ENCODE measurements around the gene MB.

The MB gene

DNA sequence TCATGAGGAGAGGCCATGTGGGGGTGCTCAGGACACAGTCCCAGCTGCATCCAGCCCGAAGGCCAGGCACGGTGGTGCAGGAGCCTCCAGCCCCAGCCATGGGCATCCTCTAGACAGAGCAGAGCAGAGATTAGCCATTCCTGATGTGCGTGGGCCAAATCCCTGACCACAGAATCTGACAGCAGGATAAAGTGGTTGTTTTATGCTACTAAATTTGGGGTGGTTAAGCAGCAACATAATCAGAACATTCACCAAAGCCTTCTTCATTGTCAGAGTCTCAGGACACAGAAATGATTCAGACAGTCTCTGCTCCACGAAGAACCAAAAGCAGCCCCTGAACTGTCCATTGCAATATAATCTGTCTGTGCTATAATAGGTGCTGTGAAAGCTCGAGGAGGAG, 56.8 kb downstream of the MB start:
- no peak for DNase-seq (ENCODE audit: low read depth)
- no peak overlapping the region for H3K4me3 ChIP-seq (ENCODE audit: low read depth, low read length)

DNA sequence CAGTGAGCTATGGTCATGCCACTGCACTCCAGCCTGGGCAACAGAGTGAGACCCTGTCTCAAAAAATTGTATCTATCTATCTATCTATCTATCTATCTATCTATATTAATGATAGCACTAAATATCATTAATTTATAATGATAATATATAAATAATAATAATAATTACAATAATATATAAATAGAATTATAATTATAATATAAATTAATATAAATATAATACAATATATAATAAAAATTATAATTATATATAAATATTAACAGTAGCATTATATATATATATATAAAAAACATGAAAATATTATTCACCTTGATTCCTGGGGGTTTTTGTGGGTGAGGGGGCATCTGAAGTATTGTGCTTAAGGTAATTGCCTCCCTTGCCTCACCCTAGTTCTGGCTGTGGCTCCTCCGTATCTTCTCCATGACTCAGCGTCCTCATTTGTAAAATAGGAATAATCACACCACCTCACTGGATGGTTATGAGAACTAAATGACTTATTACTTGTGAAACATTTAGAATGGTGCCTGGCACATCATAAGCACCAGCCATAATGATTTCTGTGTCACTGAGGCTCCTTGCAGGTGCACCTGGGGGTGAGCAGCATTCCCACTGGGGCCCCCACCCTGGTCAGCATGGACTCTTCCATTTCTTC, 57.6 kb downstream of the MB start:
- no peak for DNase-seq (ENCODE audit: low read depth)

DNA sequence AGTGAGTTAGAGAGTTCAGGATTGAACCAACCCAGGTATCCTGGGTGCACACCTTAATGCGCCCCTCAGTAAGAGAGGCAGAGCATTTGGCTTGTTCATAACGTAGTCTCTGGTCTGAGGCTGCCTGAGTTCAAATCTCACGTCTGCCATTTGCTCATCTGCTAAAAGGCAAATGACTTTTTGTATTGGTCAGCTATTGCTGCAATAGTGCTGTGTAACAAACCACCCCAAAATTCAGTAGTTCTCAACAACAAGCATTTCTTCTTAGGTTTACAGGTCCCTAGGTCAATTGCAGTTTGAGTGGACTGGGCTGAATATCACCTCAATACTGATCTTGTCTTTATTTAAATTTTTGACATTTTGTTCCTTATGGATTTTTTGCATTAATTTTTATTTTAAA, 58.4 kb downstream of the MB start:
- no peak overlapping the region for H3K4me3 ChIP-seq (ENCODE audit: low read depth, low read length)
- DNase-seq (ENCODE audit: low read depth) = no peak

More for the DNA sequence above, 57.6 kb downstream of the MB start:
- no peak overlapping the region for H3K4me3 ChIP-seq (ENCODE audit: low read depth, low read length)

DNA sequence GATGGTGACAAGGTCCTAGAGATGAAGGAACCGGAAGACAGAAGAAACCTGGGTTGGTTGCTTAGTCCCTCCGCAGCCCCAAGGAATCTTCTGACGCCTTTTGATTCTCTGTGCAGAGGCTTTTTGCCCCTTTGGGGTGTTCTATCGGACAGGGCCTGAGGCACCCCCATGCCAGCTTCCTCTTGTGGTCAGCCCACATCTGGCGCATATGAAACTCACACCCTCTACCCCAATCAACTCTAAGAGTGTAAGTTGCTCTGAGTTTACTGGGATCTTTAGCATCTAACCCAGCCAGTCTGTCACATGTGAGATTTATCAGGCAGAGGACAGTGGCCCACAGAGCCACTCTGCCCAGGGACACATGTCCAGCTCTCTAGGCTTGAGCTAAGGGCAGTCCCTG, 59.1 kb downstream of the MB start:
- DNase-seq (ENCODE audit: low read depth) = no peak
- no peak overlapping the region for H3K4me3 ChIP-seq (ENCODE audit: low read depth, low read length)

Measured in skeletal muscle cell (primary cell).